ENCODE results near the gene EIF4G1.

- TF ChIP-seq CTCF (IDR thresholded peaks at IDR 0.05; ENCODE audit: borderline replicate concordance, extremely low read depth, low read length, poor library complexity, severe bottlenecking) (no peak), EZH2 (IDR thresholded peaks at IDR 0.05; ENCODE audit: borderline replicate concordance, low read depth, low read length, severe bottlenecking) (no peak)
Observed at GRCh38 chr3:184380185-184380626, 65.8 kb downstream of the EIF4G1 start.

All from DND-41 (cell line).